Glutamatergic neuron (in vitro differentiated cells): ENCODE data around the gene TMEM184A. TPM values are rescaled to one million over a fixed set of nuclear protein-coding genes. Genes with fewer than 3 reads are reported as not detected.
A peak's percentile ranks its signal among the peaks of the same experiment; 100 is the strongest.

ENCODE experiments used
- DNase-seq: peaks from one replicate; pipeline ENCODE4 v3.0.0; 2022
- H3K27ac Mint-ChIP-seq: one replicate; pipeline ENCODE4 v1.8.0; 2020; ENCODE audit warnings: mild to moderate bottlenecking, mixed read lengths, inconsistent platforms; ENCODE audit not compliant: unreplicated experiment
- H3K27me3 Mint-ChIP-seq: one replicate; pipeline ENCODE4 v1.8.0; 2020; ENCODE audit warnings: mild to moderate bottlenecking, moderate library complexity, mixed read lengths, inconsistent platforms; ENCODE audit not compliant: unreplicated experiment
- H3K36me3 Mint-ChIP-seq: one replicate; pipeline ENCODE4 v1.8.0; 2020; ENCODE audit warnings: mild to moderate bottlenecking, mixed read lengths, inconsistent platforms; ENCODE audit not compliant: unreplicated experiment
- H3K4me1 Mint-ChIP-seq: one replicate; pipeline ENCODE4 v1.8.0; 2020; ENCODE audit warnings: mild to moderate bottlenecking, low read depth, mixed read lengths, inconsistent platforms; ENCODE audit not compliant: unreplicated experiment
- H3K4me3 Mint-ChIP-seq: one replicate; pipeline ENCODE4 v1.8.0; 2020; ENCODE audit warnings: mild to moderate bottlenecking, mixed read lengths, inconsistent platforms; ENCODE audit not compliant: unreplicated experiment
- H3K9me3 Mint-ChIP-seq: one replicate; pipeline ENCODE4 v1.8.0; 2020; ENCODE audit warnings: mild to moderate bottlenecking, moderate library complexity, mixed read lengths, inconsistent platforms; ENCODE audit not compliant: unreplicated experiment
- CTCF ChIP-seq: fragments of 200-600 bp; sonication (generic); IDR thresholded peaks from one replicate; pipeline ENCODE4 v1.5.0; 2021; ENCODE audit not compliant: partially characterized antibody, unreplicated experiment
- long read RNA-seq: library from polyadenylated mRNA; unstranded; transcript quantifications from one replicate; pipeline ENCODE4 v2.0.0, GENCODE V29; 2020; ENCODE audit not compliant: unreplicated experiment
- total RNA-seq: library from RNA; stranded (reverse); fragmentation: NEBNext Ultra II Directional; extraction: Animal tissue kit (Norgen Biotek cat#: 25700); gene quantifications from one replicate; pipeline ENCODE4 v1.2.1, GENCODE V29; 2021; ENCODE audit not compliant: unreplicated experiment

The TMEM184A gene
- 20.7 TPM for total RNA-seq
- long read RNA-seq = 0 reads

GRCh38 chr7:1555813-1556543 lies at the start of gene TMEM184A:
Gene TMEM184A, minus strand, starts transcription at chr7:1556205. Its CDS starts 721 bp downstream, at chr7:1555484.
- H3K4me3 Mint-ChIP-seq = peak within 1 kb of the TSS; percentile 63
- H3K27me3 Mint-ChIP-seq = peaks cover 14% of the 10 kb centered on the region
- H3K9me3 Mint-ChIP-seq = peaks cover 9% of the 10 kb centered on the region
- H3K4me1 Mint-ChIP-seq = peaks cover 12% of the 10 kb centered on the region
- peak; percentile 74 for DNase-seq
- H3K36me3 Mint-ChIP-seq = no peaks in the 10 kb centered on the region
- TF ChIP-seq CTCF = peak; percentile 37
- peak within 1 kb of the TSS; percentile 84 for H3K27ac Mint-ChIP-seq

GRCh38 chr7:1604383-1604782 lies 48.4 kb upstream of the TMEM184A start:
- peaks cover 5% of the 10 kb centered on the region for H3K9me3 Mint-ChIP-seq
- H3K36me3 Mint-ChIP-seq = peaks cover 5% of the 10 kb centered on the region
- no peak overlapping the region for H3K4me3 Mint-ChIP-seq
- DNase-seq = no peak
- H3K27ac Mint-ChIP-seq = no peak overlapping the region
- H3K4me1 Mint-ChIP-seq = peaks cover 19% of the 10 kb centered on the region
- TF ChIP-seq CTCF = no peak
- H3K27me3 Mint-ChIP-seq = peaks cover 6% of the 10 kb centered on the region

- Mint-ChIP-seq H3K4me1 (peaks cover 14% of the 10 kb centered on the region), H3K36me3 (peaks cover 7% of the 10 kb centered on the region), H3K27me3 (peaks cover 7% of the 10 kb centered on the region), H3K27ac (no peak overlapping the region), H3K4me3 (no peak overlapping the region), H3K9me3 (peaks cover 7% of the 10 kb centered on the region)
- TF ChIP-seq CTCF = no peak
- no peak for DNase-seq
These were observed 47.6 kb upstream of the TMEM184A start for GRCh38 chr7:1603346-1604225.

GRCh38 chr7:1602386-1602785 lies 46.4 kb upstream of the TMEM184A start:
- TF ChIP-seq CTCF = no peak
- no peak overlapping the region for H3K27ac Mint-ChIP-seq
- H3K4me1 Mint-ChIP-seq = peaks cover 16% of the 10 kb centered on the region
- no peak overlapping the region for H3K4me3 Mint-ChIP-seq
- H3K9me3 Mint-ChIP-seq = peaks cover 9% of the 10 kb centered on the region
- peaks cover 6% of the 10 kb centered on the region for H3K36me3 Mint-ChIP-seq
- no peak for DNase-seq
- peaks cover 7% of the 10 kb centered on the region for H3K27me3 Mint-ChIP-seq
